ENCODE data around the gene CAPN13. TPM values are rescaled to one million over a fixed set of nuclear protein-coding genes. Genes with fewer than 3 reads are reported as not detected.

The CAPN13 gene
- polyA plus RNA-seq, 1 donor (not counting 4 experiments of a cell fraction or from before 2014, with no cell fraction given), result not detected

GRCh38 chr2:30796699-30797098, 10.5 kb downstream of the CAPN13 start:
- Histone ChIP-seq H3K4me2 (ENCODE audit: control insufficient read depth, extremely low read depth, insufficient read depth, low read depth, low read length) (no peak overlapping the region), H3K79me2 (ENCODE audit: control insufficient read depth, insufficient read depth, low read length) (no peaks in the 10 kb centered on the region), H3K36me3 (ENCODE audit: control insufficient read depth in 2 of 2, extremely low read depth in 1 of 2, insufficient read depth in 2 of 2, low read length in 2 of 2) (no peaks in the 10 kb centered on the region), H3K27ac (ENCODE audit: control insufficient read depth, insufficient read depth, low read length) (no peak overlapping the region), H2AFZ (ENCODE audit: control insufficient read depth, low read length) (no peak overlapping the region), H4K20me1 (ENCODE audit: control insufficient read depth, extremely low read depth, insufficient read depth, low read length) (no peaks in the 10 kb centered on the region), H3K9ac (ENCODE audit: control insufficient read depth, extremely low read depth, insufficient read depth, low read length) (no peak overlapping the region), H3K4me1 (ENCODE audit: control insufficient read depth, extremely low read depth, insufficient read depth, low read length) (no peaks in the 10 kb centered on the region), H3K27me3 (ENCODE audit: control insufficient read depth, extremely low read depth, insufficient read depth, low read length) (no peaks in the 10 kb centered on the region), H3K9me1 (ENCODE audit: control insufficient read depth, extremely low read depth, insufficient read depth, low read length) (no peaks in the 10 kb centered on the region), H3K4me3 (ENCODE audit: control insufficient read depth in 2 of 3, extremely low read depth in 1 of 3, insufficient read depth in 2 of 3, low read depth in 1 of 3, low read length in 3 of 3) (no peak overlapping the region), H3K9me3 (ENCODE audit: control insufficient read depth, low read depth, low read length) (no peaks in the 10 kb centered on the region)
- DNase-seq (ENCODE audit: low read depth, low spot score) (no peak), FAIRE-seq (no peak)
- dilution Hi-C loops (cut with MboI; ENCODE audit: extremely low pct_ligation_motif_present, low sequenced_read_pairs), result no loop called here
- TF ChIP-seq CTCF (optimal IDR thresholded peaks at IDR 0.05 in 1 of 3, IDR thresholded peaks at IDR 0.05 in 1 of 3, conservative IDR thresholded peaks at IDR 0.05 in 1 of 3; ENCODE audit: extremely low read depth in 1 of 3, insufficient read depth in 2 of 3, low read length in 3 of 3) (no peak), EZH2 (IDR thresholded peaks at IDR 0.05; ENCODE audit: low read length) (no peak)

- H3K9me3 ChIP-seq (ENCODE audit: control insufficient read depth, low read depth, low read length), result no peaks in the 10 kb centered on the region
- H2AFZ ChIP-seq (ENCODE audit: control insufficient read depth, low read length), result no peak overlapping the region
- no peak for TF ChIP-seq EZH2 (IDR thresholded peaks at IDR 0.05; ENCODE audit: low read length)
- TF ChIP-seq CTCF (optimal IDR thresholded peaks at IDR 0.05 in 1 of 3, IDR thresholded peaks at IDR 0.05 in 1 of 3, conservative IDR thresholded peaks at IDR 0.05 in 1 of 3; ENCODE audit: extremely low read depth in 1 of 3, insufficient read depth in 2 of 3, low read length in 3 of 3), result no peak
- no peak overlapping the region for H3K4me2 ChIP-seq (ENCODE audit: control insufficient read depth, extremely low read depth, insufficient read depth, low read depth, low read length)
- H3K27ac ChIP-seq (ENCODE audit: control insufficient read depth, insufficient read depth, low read length), result no peak overlapping the region
- H3K27me3 ChIP-seq (ENCODE audit: control insufficient read depth, extremely low read depth, insufficient read depth, low read length), result peaks cover 11% of the 10 kb centered on the region
- no peaks in the 10 kb centered on the region for H3K79me2 ChIP-seq (ENCODE audit: control insufficient read depth, insufficient read depth, low read length)
- no peak for DNase-seq (ENCODE audit: low read depth, low spot score)
- dilution Hi-C loops (cut with MboI; ENCODE audit: extremely low pct_ligation_motif_present, low sequenced_read_pairs), result no loop called here
- no peaks in the 10 kb centered on the region for H4K20me1 ChIP-seq (ENCODE audit: control insufficient read depth, extremely low read depth, insufficient read depth, low read length)
- H3K4me3 ChIP-seq (ENCODE audit: control insufficient read depth in 2 of 3, extremely low read depth in 1 of 3, insufficient read depth in 2 of 3, low read depth in 1 of 3, low read length in 3 of 3), result no peak overlapping the region
- FAIRE-seq, result no peak
- H3K9ac ChIP-seq (ENCODE audit: control insufficient read depth, extremely low read depth, insufficient read depth, low read length), result no peak overlapping the region
- no peaks in the 10 kb centered on the region for H3K4me1 ChIP-seq (ENCODE audit: control insufficient read depth, extremely low read depth, insufficient read depth, low read length)
- H3K9me1 ChIP-seq (ENCODE audit: control insufficient read depth, extremely low read depth, insufficient read depth, low read length), result no peaks in the 10 kb centered on the region
- H3K36me3 ChIP-seq (ENCODE audit: control insufficient read depth in 2 of 2, extremely low read depth in 1 of 2, insufficient read depth in 2 of 2, low read length in 2 of 2), result no peaks in the 10 kb centered on the region
Observed at GRCh38 chr2:30792521-30792920, 14.7 kb downstream of the CAPN13 start.

Measured in keratinocyte (primary cell).